AG04449 (cell line): Measurements from ENCODE around the gene ITFG2.

ENCODE experiments used
- CTCF ChIA-PET: fragments of 350-600 bp; formaldehyde crosslinking; extraction: SDS; loops from one replicate; lab custom pipeline; 2021; ENCODE audit warnings: antibody characterized with exemption; lab: Yijun Ruan, JAX
- POLR2A ChIA-PET: fragments of 400-600, 350-600 bp; formaldehyde crosslinking; extraction: SDS; loops from one replicate; lab custom pipeline; 2020; ENCODE audit warnings: antibody characterized with exemption, inconsistent platforms; lab: Yijun Ruan, JAX
- DNase-seq: peaks from one replicate; pipeline ENCODE4 v3.0.0-alpha.2; 2010; ENCODE audit warnings: low read depth, low spot score
- H3K4me3 ChIP-seq: 2 replicates; pipeline ENCODE4 v1.5.1; 2011; ENCODE audit warnings: low read depth, mild to moderate bottlenecking, control low read depth, low read length
- TF ChIP-seq, protein P1 (sequence below): IDR thresholded peaks from one replicate; pipeline ENCODE4 v1.5.1; 2011; ENCODE audit warnings: mild to moderate bottlenecking, moderate library complexity, low read length, control low read depth, inconsistent platforms; ENCODE audit not compliant: insufficient read depth; ENCODE audit errors: missing control alignments

Gene ITFG2

DNA sequence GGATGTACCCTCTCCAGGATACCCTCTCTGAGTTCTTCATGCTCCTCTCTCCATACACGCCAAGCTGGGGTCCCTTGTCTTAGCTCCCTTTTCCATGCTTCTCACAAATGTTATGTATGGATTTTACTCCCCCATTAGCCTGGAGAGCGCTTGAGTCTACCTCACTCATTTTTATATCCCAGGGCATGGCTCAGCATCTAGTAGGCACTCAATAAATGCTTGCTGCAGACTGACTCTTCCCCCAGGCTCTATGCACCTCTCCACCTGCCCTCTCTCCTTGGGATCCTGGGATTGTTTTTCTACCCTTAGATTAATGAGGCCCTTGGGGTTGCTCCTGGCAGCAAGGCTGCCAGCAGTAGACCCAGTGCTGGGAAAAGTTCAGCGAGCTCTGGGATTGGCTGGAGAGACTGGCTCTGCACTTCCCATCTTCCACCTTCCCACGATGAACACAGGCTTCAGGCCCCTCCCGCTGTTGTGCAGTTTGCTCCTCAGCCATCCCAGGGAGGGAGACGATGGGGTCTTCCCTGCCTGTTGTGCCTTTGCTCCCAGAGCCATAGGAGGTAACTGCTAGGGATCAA, 20.2 kb downstream of the ITFG2 start:
- no peak for DNase-seq
- CTCF ChIA-PET = interaction anchor here (0.9 to 9.4 kb wide), 4 partner anchors 8 to 52 kb away, joined by 3 to 90 read pairs (median 4); no protein-coding TSS in a partner anchor

DNA sequence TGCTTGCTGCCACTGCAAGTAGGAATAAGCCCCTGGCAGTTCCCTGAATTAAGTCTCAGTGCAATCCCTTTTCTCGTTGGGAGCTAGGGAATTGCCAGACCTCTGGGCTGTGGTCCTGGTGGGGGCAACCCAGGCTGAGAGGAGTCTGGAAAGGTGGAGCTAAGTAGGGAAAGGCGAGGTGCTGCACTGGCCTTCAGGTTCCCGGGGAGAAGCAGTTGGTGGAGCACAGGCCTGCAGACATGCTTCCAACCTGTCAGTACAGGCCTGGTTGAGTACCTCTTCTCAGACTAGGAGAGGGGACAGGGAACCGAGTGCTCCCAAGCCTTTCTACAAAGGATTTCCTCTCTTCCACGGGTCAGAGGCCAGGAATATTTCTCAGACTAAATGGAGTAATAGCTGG, 20.9 kb downstream of the ITFG2 start:
- CTCF ChIA-PET = interaction anchor here (0.9 to 9.4 kb wide), 4 partner anchors 9 to 209 kb away, joined by 3 to 90 read pairs (median 5); no protein-coding TSS in a partner anchor
- TF ChIP-seq, protein P1, sequence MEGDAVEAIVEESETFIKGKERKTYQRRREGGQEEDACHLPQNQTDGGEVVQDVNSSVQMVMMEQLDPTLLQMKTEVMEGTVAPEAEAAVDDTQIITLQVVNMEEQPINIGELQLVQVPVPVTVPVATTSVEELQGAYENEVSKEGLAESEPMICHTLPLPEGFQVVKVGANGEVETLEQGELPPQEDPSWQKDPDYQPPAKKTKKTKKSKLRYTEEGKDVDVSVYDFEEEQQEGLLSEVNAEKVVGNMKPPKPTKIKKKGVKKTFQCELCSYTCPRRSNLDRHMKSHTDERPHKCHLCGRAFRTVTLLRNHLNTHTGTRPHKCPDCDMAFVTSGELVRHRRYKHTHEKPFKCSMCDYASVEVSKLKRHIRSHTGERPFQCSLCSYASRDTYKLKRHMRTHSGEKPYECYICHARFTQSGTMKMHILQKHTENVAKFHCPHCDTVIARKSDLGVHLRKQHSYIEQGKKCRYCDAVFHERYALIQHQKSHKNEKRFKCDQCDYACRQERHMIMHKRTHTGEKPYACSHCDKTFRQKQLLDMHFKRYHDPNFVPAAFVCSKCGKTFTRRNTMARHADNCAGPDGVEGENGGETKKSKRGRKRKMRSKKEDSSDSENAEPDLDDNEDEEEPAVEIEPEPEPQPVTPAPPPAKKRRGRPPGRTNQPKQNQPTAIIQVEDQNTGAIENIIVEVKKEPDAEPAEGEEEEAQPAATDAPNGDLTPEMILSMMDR = no peak
- POLR2A ChIA-PET = interaction anchor here (0.9 kb wide), 1 partner anchor 57 kb away, joined by 3 read pairs; the partner anchor contains the start of gene TULP3
- DNase-seq = no peak
- no peak overlapping the region for H3K4me3 ChIP-seq

More for the DNA sequence above, 20.2 kb downstream of the ITFG2 start:
- TF ChIP-seq, protein P1 = no peak
- POLR2A ChIA-PET = no interaction called here
- H3K4me3 ChIP-seq = no peak overlapping the region

DNA sequence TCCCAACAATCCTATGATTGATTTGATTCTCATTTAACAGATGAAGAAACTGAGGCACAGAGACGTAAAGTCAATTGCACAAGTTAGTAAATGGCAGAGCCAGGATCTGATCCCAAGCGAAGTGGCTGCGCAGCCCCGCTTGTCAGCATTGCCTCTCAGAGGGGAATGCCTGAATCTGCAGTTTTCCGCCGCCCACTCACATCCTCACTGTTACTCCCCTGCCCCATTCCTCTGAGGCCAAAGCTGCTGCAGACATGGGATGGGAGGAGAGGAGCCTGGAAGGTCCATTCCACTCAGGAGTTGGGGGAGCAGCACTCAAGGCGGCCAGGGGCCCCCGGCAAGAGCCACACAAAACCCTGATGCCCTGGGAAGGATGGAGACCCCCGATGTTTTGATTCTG, 21.3 kb downstream of the ITFG2 start:
- ChIA-PET POLR2A (interaction anchor here (0.9 kb wide), 1 partner anchor 57 kb away, joined by 3 read pairs; the partner anchor contains the start of gene TULP3), CTCF (interaction anchor here (0.9 to 9.4 kb wide), 6 partner anchors 9 to 208 kb away, joined by 3 to 90 read pairs (median 5); no protein-coding TSS in a partner anchor)
- TF ChIP-seq, protein P1 = no peak
- H3K4me3 ChIP-seq = no peak overlapping the region
- no peak for DNase-seq

DNA sequence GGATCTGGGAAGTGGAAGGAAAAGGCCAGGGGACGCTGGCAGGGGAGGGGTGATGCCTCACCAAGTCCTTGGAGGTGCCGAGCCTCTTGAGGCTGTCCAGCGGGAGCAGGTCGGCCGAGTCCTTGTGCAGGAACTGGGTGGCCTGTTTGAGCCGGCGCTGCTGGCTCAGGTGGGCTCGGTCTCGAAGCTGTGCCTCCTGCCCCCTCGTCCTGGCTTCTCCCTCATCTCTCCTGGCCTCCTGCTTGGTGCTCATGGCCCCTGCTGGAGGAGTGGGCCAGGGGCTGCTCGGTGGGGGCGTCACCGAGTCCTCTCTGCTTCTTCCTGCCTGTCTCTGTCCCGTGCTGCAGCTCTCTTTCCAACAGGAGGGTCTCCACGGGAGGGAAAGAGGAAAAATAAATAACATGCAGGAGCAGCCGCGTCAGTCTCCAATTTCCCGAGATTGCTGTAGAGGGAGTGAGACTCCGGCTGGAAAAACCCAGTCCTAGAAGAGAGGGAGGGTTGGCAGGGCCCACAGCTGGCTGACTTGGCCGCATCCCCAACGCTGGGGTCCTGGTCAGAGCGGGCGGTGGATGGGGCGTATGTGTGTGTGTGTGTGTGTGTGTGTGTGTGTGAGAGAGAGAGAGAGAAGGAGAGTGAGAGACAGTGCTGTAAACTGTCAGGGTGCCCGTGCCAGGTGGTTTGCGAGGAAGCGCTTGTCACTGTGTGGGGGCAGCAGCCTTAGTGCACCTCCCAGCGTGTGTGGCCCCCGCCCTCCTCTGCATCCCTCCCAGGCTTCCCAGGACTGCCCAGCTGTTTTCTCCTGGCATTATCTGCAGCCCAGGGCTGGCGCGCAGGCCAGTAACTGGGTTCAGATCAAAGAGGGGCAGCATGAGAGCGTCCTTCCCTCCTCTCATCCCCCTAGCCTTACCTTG, 22.4 kb downstream of the ITFG2 start, which contains the start of gene NRIP2:
NRIP2 (minus strand) TSS at position 455 of the 911 bp plus-strand sequence; CDS start at position 403, 52 bp downstream.
- no peak within 1 kb of the TSS; the same call in 1 of the 2 replicates for H3K4me3 ChIP-seq
- ChIA-PET POLR2A (no interaction called here), CTCF (interaction anchor here (0.9 to 9.4 kb wide), 6 partner anchors 10 to 207 kb away, joined by 3 to 90 read pairs (median 5); no protein-coding TSS in a partner anchor)
- TF ChIP-seq, protein P1 = no peak
- DNase-seq = no peak

DNA sequence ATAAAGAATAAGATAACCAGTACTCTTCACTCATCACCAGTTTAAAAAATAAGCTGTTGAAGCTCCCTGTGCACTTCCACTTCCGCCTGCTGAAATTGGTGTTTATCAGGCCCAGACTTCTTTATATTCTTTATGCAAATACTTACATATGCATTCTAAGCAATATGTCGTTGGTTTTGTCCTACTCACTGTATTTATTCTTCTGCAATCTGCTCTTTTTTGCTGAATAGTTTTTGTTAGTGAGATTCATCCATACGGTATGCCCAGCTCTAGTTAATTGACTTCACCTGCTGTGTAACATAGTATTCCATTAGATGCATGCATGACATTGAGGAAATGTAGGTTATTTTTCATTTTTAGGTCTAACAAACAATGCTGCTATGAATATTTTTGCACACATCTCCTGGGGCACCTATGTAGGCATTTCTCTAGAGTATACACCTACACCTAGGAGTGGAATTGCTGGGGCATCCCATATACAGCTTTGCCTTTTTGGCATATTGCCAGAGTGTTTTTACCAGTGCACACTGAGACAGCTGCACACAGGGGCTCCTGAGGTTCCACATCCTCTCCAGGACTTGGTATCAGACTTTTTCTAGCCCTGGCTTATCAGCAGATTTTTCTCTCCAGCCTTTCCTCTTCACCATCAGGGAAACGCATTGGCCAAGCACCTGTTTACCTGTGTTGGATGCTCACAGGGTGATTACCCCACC, 23.4 kb downstream of the ITFG2 start:
- CTCF ChIA-PET = interaction anchor here (0.6 to 9.4 kb wide), 2 partner anchors 14 to 21 kb away, joined by 5 to 90 read pairs; no protein-coding TSS in a partner anchor

More for the DNA sequence above, 23.4 kb downstream of the ITFG2 start:
- TF ChIP-seq, protein P1 = no peak
- no peak overlapping the region for H3K4me3 ChIP-seq
- POLR2A ChIA-PET = no interaction called here
- DNase-seq = no peak
